GM21515 (cell line): ENCODE results near the gene RELN.
"Not testable (repeated sequence)": the region's sequence is repeated elsewhere in the genome, so short reads cannot be mapped to it uniquely, and the experiment has no call there.

Experiments
- ATAC-seq: cut with Tn5 transposase; IDR thresholded peaks from one replicate; pipeline ENCODE4 v1.9.1; 2021; ENCODE audit not compliant: unreplicated experiment

RELN gene

DNA sequence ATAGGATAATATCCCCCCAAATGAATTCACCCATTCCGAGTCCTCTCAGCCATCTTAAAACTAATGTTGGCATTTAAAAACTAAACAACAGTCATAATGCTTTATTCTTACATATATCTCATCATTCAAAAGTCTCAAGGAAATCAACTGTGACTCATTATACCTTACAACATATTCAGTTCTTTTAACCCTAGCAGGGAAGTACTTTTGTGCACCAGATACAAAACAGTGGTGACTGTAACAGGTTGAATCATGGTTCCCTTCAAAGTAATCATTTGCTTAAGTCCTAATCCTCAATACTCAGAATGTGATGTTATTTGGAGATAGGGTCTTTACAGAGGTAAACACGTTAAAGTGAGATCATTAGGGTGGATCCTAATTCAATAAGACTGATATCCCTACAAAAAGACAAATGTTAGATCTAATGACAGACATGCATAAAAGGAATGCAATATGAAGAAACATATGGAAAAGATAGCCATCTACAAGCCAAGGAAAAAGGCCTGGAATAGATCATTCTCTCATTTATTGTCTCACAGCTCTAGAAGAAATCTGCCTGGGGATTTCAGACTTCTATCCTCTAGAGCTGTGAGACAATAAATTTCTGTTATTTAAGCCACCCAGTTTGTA is 42.3 kb downstream of the RELN start:
- no peak for ATAC-seq

DNA sequence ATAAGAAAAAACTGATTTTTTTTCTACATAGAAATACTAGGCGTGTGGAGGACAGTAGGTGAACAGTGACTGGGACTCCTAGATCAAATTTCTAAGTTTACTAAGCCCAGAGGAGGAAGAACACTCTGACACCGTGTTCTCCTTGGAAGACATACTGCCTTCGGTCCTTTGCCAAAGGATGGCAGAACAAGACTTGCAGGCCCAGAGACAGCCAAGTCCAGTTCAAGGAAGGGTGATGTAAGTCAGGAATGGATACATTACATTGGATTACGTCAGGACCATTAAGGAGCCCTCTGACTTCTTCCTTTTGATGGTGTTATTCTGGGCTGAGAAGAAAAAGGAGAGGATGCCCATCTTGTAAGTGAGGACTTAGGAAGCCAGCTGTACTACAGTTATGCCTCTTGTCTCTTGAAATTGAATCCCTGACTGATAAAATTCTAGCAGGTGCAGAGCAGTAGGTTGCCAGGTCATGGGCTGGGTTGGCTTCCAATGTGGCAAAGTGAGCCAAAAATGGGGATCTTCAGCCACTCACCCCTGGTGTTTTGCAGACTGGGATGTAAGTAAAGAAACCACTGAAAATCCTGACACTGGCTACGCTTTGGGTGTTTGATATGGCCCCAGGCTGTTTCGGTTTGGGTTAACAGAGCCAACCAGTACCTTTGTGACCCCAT is 45.1 kb downstream of the RELN start:
- ATAC-seq: no peak

DNA sequence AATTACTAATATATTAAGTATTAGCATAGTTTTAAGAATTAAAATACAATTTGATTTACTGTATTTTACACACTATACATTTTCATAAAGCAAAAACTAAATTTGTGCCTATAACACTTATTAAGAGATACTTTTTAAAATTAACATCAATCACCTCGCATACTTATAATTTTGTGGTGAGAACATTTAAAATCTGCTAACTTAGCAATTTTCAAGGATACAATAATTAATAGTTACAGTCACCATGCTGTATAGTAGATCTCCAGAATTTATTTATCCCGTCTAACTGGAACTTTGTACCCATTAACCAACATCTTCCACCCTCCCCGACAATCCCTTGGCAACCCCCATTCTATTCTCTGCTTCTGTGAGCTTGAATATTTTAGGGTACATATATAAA is 47.5 kb downstream of the RELN start:
- ATAC-seq: no peak

DNA sequence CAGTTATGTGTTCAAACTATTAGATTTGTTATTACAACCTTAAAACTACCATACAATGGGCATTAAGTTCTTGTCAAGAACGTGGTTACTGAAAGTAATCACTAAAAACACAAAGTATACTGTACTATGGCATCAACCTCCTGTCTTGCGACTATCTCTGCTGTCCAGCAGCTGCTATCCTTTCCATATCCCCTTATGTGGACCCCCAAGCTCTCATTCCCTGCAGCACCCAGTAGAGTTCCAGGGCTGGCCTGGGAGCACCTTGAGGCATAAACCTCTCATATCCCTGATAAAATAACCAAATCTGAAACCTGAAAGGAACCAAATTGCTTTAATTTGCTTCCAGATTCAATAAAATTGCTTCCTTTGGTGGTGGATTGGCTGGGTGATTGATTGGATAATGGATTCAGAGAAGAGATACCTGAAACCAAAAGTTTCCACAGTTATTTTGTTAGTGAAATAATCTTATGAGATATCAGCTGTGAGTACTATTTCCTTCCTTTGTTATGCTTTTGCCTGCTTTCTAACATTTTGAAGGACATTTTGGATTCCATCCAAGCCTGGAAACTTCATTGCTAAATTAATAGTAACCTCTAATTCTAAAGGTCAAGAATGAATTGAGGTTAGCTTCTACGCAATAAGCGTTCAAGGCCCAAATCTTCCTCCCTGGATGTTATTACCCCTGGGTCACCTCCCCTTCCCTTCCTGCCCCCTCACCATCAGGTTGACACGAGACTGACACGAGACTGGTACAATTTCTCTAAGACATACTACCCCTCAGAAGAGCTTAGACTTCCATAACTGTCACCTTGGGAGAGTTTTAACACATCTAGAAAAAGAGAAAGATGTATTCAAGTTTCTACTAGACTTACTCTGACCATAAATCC is 48.8 kb downstream of the RELN start:
- ATAC-seq: no peak

DNA sequence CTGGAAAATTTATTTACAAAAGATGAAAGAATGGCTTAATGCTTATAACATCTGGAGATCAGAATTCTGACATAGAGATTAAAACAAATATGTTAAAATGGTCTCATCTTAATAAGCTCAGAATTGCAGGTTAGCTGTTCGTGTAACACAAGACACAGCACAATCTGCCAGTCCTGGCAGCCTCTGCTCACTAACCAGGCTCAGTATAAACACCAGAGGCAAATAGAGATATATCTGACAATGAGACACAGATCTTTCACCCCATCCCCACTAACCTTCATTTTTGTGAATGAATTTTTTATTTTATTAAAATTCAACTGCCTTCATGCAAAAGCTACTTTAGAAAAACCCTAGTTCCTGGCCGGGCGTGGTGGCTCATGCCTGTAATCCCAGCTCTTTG is 51.8 kb downstream of the RELN start:
- no peak for ATAC-seq

DNA sequence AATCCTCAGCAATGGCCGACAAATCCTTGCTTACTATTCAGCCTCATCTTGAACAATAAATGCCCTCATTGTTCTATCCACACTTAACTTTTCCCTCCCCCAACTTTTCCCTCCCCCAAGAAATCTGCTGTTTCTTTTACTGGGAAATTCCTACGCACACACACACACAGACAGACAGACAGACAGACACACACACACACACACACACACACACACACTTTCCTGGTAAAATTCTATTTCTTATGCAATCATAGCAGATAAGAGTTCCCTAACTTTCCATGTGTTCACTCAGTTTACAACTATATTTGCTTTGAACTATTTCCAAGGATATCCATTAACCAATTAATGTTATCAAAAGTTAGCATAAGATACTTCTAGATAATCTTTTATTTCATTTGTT is 52.9 kb downstream of the RELN start:
- no peak for ATAC-seq

DNA sequence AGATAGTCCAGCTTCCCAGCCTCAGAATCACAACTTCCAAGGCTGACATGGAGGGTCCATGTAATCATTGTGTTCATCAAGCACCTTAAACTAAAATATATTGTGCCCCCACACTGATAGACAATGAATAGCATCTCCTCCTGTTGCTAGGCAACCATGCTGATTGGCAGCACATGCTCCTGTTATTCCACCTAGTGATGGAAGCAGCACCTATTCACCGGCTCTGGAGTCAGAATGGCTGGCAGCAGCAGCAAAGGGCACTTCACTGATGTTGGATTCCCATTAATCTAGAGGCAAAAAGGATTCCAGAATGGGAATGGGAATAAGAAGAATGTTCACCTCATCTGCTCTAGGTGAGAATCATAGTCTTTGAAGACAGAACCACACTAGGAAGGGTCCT is 55.0 kb downstream of the RELN start:
- no peak for ATAC-seq

DNA sequence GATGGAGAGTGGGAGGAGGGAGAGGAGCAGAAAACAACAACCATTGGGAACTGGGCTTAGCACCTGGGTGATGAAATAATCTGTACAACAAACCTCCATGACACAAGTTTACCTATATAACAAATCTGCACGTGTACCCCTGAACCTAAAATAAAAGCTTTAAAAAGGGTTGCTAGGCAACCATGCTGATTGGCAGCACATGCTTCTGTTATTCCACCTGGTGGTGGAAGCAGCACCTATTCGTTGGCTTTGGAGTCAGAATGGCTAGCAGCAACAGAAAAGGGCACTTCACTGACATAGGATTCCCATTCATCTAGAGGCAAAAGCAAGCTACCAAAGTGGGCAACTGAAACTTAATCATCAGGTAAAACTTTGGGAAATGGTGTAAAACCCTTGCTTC is 57.1 kb downstream of the RELN start:
- ATAC-seq: no peak

DNA sequence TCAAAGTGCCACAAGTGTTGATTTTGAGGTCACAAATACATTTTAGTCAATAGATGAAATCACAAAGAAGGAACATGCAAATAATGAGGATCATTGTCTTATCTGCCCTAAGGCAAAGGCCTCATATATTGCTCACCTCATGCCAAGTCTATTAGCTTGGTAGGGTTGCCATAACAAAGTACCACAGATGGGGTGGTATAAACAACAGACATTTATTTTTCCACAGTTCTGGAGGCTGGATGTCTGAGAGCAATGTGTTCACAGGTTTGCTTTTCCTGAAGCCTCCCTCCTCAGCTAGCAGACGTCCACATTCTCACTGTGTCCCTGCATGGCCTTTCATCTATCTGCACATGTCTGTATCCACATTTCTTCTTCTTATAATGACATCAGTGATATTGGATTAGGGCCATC is 59.6 kb downstream of the RELN start:
- no peak for ATAC-seq

DNA sequence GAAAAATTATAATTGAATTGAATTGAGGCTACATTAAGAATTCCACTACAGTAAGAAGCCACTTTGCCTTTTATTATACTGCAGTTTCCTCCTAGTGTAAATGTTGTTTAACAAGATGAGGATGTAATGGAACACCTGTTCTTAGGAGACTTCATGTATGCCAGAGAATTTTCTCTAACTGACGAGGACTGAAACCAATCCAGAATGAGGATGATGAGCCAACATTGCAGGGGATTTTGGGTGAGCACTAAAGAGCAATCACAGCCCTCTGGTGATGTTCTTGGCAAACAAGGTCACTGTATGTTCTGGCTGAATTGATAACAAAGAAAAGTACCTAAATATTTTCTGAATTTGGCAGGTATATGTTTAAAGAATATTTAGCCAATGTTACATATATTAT is 60.9 kb downstream of the RELN start:
- no peak for ATAC-seq

DNA sequence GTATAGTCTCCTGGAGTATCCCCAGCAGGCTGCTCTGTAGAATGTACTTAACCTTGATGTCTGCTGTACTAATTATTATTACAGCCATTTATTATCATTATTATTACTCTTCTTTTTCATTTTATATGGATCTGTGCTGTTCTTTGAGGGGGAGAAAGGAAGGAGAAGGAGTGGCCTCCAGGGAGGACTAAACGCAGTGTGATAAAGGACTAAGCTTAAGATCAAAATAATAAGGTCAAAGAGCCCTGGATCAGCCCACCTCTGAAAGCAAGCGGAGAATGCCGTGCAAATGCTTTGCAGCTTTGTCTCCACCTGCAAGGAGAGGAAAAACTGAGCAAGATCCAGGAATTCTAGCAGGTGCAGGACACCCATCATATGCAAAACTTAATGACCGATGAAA is 65.3 kb downstream of the RELN start:
- ATAC-seq: no peak

DNA sequence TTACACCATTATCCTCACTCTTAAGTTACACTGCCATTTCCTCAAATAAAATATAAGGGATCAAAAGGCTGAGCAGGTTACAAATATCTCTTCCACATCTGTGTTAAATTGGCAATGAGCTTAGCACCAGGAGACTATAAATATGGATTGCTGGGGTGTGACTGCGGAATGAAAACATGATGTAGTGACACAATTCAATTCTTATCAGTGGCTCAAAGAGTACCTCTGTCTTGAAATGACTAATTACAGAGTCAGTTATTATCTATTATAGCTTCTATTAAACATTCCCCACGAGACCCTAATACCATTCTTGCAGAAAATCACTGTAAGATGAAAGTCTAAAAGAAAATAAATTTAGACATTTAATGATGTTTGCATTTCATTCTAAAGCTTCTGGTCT is 67.1 kb downstream of the RELN start:
- ATAC-seq: no peak

DNA sequence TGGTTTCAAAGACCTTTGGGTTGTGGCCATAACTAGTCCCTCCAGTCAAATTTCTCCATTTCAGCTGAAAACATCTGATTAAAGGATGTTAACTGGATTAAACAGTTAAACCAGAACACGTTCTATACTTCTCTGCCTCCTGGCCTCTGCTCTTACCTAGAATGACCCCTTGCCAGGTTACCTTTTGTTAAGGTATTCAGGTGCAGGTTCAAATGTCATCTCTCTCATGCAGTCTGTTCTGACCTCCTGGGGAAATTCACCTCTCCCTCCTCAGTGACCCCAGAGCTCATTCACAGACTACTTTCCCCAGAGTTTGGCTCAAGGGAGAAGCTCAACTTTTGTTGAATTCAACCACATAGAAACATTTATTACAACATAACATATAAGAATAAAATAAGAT is 67.8 kb downstream of the RELN start:
- ATAC-seq: no peak

DNA sequence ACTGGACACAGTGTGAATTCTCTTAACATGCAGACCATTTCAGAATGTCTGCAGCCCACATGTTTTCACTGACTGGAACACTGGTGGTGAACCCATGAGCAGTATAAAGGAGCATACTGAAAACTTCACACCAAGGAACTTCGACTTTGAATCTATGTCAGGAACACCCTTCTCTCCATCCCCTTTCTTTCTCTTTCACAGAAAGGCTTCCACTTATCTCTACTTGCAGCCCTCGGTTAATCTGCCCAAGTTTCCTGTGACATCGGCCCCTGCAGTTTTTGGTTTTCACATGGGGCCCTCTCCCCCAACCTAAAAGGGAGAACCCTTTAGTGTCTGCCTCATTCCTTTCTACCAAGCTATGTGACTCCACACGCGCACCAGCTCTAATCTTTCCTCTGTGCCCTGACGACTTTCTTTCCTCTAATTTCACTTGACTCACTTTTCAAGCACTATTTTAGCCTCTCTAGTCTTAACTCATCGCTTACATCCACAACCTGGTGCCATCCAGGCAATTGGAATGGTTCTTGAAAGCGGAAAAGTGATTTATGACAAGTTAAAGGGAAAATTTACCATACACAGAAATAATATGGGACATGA is 70.1 kb downstream of the RELN start:
- no peak for ATAC-seq

DNA sequence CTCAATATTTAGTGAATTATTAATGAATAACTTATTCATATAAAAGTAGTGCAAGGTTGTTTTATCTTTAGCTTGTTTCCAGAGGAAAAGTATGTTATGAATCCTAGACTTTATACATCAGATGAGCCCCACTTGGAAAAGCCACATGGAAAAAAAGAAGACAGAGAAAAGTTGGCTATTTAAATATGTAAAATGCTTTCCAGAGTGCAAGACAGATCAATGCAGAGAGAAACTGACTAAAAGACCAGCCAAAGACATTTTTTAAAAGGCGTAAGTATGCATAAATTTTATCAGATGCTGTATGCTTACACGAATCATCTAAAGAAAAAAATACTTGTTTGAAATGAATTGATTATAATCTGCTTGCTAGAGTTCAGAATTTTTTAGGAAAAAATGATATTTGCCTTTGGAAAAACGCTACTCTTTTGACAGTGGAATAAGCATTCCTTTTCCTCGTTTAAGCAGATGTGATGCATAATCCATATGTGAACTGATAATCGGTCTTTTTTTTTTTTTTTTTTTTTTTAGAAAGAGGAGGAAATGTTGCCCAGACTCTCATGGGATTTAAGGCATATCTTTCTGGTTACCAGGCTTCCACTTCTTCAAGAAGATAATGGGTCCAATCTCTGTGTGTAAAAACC is 70.7 kb downstream of the RELN start:
- ATAC-seq: no peak

DNA sequence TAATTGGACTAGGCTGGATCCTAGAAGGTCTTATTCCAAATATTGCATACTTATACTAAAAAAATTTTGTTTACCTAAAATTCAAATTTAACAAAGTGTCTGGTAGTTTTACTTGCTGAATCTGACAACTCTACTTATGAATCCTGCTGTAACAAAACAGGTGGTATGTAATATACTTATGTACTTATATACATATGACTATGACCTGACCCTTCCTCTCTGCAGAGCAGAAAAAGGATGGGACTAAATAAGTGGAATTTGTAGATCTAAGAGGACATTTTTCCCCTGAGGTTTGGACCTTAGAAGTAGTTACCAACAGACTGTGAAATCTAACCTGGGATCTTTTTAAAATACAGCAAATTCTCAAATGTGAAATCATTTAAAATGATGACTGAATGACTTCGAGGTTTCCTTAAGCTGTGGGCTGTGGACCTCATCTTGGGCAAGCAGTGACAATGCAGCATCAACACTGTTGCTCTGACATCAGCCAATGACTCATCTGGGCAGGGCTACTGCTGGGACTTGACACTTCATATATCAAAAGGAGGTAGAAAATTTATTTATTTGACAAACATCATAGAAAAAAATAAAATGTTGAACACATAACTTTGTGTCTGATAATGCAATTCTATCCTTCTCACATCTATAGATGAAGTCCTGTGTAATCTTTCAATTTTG is 73.6 kb downstream of the RELN start:
- ATAC-seq: no peak

DNA sequence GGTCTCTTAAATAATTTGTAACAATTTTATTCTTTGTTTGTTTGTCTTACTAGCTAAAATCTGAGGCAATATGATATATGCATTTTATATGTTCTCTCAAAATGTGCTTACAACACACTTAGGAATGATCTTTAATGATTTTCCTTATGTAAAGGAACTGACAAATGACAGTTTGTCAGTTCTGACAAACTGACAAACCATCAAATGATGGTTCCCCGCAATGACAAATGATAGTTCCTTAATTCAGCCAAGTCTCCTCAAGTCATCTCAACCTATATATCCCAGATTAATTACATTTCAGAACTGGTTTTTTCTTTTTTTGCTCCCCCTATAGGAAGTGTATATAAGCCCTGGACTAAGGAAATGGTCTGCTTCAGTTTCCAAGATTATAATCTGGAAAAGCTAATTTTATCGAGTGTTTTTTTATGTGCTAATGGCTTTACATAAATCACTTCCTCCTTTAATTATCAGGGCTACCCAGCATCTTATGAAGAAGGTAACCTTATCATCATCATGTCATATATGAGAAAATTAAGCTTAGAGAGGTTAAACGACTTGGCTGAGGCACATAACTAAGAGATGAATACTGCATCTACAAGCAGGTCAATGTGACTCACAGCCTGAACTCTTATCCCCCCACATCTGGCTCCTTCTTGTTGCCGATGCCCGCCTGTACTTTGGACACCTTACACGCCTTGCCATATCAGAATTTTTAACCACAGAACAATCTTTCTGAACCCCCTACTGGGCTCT is 75.1 kb downstream of the RELN start:
- ATAC-seq: no peak

DNA sequence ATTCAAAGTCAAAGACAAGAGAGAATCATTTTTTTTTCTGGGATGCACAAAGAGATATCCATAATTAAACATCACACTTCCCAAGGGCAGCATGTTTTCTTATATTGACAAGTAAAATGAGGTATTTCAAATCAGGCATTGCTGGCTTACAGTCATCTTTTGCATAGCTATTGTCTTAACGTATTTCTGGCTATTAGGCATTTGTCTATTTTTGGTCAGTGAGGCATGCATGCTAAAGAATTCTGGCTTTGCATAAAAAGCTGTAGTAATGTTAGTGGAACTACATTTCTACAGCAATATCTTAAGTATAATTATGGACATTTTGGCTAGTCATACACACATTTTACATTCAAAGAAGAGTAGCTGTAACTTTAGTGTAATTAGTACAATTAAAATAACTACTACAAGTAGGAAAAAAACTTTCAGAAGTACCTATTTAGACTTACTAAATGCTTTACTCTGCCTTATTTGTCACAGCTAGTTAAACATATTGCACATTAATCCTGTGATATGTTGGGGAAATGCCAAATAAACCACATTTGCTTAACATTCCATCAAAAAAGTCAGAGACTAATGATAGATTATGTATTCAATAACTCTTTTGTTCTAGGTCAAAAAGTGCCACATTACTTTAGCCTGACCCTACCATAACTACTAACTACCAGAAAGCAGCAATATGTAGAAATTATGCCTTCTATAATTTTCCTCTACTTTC is 76.4 kb downstream of the RELN start:
- ATAC-seq: no peak

DNA sequence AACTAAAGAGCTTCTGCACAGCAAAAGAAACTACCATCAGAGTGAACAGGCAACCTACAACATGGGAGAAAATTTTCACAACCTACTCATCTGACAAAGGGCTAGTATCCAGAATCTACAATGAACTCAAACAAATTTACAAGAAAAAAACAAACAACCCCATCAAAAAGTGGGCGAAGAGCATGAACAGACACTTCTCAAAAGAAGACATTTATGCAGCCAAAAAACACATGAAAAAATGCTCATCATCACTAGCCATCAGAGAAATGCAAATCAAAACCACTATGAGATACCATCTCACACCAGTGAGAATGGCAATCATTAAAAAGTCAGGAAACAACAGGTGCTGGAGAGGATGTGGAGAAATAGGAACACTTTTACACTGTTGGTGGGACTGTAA is 78.4 kb downstream of the RELN start:
- ATAC-seq: not testable (repeated sequence)
